HEK293T (cell line): ENCODE measurements around the gene CERS3.

Source experiments
- BHLHE40 ChIP-seq: fragments of 450-650 bp; IDR thresholded peaks from 2 replicates; pipeline ENCODE4 v1.6.1; 2016; ENCODE audit warnings: mild to moderate bottlenecking, moderate library complexity, borderline replicate concordance
- CTBP1 ChIP-seq: fragments of 450-650 bp; IDR thresholded peaks from 2 replicates; pipeline ENCODE4 v1.6.1; 2016; ENCODE audit warnings: borderline replicate concordance
- ELF4 ChIP-seq: fragments of 450-650 bp; IDR thresholded peaks from 2 replicates; pipeline ENCODE4 v1.6.1; 2017; ENCODE audit warnings: antibody characterized with exemption
- FOXK2 ChIP-seq: fragments of 450-650 bp; IDR thresholded peaks from 2 replicates; pipeline ENCODE4 v1.6.1; 2016; ENCODE audit warnings: mild to moderate bottlenecking
- FOXM1 ChIP-seq: fragments of 450-650 bp; IDR thresholded peaks from 2 replicates; pipeline ENCODE4 v1.6.1; 2017; ENCODE audit warnings: mild to moderate bottlenecking, borderline replicate concordance
- HDGF ChIP-seq: fragments of 450-650 bp; IDR thresholded peaks from 2 replicates; pipeline ENCODE4 v1.6.1; 2017; ENCODE audit warnings: antibody characterized with exemption, borderline replicate concordance
- L3MBTL2 ChIP-seq: fragments of 450-650 bp; conservative IDR thresholded peaks from 2 replicates; pipeline ENCODE4 v1.6.1; 2016; ENCODE audit warnings: mild to moderate bottlenecking
- NFRKB ChIP-seq: fragments of 450-650 bp; IDR thresholded peaks from 2 replicates; pipeline ENCODE4 v1.6.1; 2016; ENCODE audit warnings: mild to moderate bottlenecking, moderate library complexity
- SP1 ChIP-seq: fragments of 450-650 bp; IDR thresholded peaks from 2 replicates; pipeline ENCODE4 v1.6.1; 2017
- SUZ12 ChIP-seq: fragments of 450-650 bp; IDR thresholded peaks from 2 replicates; pipeline ENCODE4 v1.6.1; 2016; ENCODE audit warnings: mild to moderate bottlenecking
- TARDBP ChIP-seq: fragments of 450-650 bp; IDR thresholded peaks from 2 replicates; pipeline ENCODE4 v1.6.1; 2016

DNA sequence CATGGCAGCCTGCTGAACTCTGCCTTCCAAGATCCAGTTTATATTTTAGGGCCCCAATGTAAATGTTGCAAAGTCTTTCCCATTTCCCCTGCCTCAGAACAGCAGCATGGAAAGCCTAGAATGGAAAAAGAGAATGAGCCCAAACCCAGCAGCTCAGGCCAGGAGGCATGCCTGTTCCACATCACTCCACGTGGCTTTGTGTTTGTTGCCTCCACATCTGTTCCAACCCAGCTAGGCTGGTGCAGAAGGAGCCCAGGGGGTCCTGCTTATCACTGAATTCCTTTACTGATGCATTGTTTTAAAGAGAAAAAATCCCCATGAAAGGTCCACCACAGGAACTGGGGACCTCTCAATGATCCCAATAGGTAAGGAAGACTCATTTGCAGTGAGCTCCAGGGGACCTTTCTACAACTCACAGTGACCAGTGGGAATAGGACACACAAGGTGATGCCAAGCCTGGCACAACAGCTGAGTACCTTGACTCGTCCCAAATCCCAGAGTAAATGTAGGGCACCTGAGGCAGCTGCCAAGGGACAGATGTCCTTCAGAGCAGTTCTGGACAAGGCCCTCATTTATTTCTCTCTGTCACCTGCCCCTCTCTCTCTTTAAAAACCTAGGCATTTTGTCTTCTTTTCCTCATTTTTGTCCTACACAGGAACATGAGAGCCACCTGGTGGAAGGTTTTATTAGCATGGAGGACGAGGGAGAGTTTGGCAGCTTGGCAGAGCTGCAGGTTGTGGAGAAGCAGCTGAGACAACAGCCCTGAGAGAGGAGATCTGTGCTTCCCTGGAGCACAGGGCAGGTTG lies 145.2 kb downstream of the CERS3 start:
- no peak for TF ChIP-seq FOXM1
- TF ChIP-seq SUZ12: no peak
- no peak for TF ChIP-seq TARDBP
- TF ChIP-seq SP1: no peak
- TF ChIP-seq NFRKB: no peak
- TF ChIP-seq ELF4: no peak
- no peak for TF ChIP-seq FOXK2
- no peak for TF ChIP-seq HDGF
- TF ChIP-seq CTBP1: no peak
- TF ChIP-seq BHLHE40: no peak
- no peak for TF ChIP-seq L3MBTL2
